IMR-90 (cell line): ENCODE measurements around the gene COL5A1. TPM values are rescaled to one million over a fixed set of nuclear protein-coding genes. Genes with fewer than 3 reads are reported as not detected.

ENCODE experiments used
- ATAC-seq: fragments of 200-7000 bp; cut with Tn5 transposase; 2 replicates; pipeline ENCODE4 v1.9.1; 2020; ENCODE audit warnings: low read depth, mild to moderate bottlenecking, moderate library complexity
- BruUV-seq: library from RNA; stranded (reverse); fragments of 400-500 nt; replicated peaks from 2 replicates; lab custom pipeline; 2021; lab: Mats Ljungman, UMichigan
- CTCF ChIA-PET: fragments of 300-600 bp; formaldehyde crosslinking; extraction: SDS; loops from one replicate; lab custom pipeline; 2021; ENCODE audit warnings: antibody characterized with exemption; lab: Yijun Ruan, JAX
- POLR2A ChIA-PET: fragments of 300-600 bp; sonication (Branson Sonifier 250); formaldehyde crosslinking; loops from one replicate; lab custom pipeline; 2022; ENCODE audit warnings: antibody characterized with exemption; ENCODE audit not compliant: unreplicated experiment; lab: Charles Lee
- DNase-seq: peaks from one replicate; pipeline ENCODE4 v3.0.0; 2013
- H2AFZ ChIP-seq: replicated peaks from 2 replicates; pipeline ENCODE3; 2013; ENCODE audit warnings: low read length, mild to moderate bottlenecking; ENCODE audit not compliant: poor library complexity
- H2AK5ac ChIP-seq: 2 replicates; pipeline ENCODE4 v1.6.1; 2013; ENCODE audit warnings: low read depth, low read length, inconsistent platforms
- H2AK9ac ChIP-seq: replicated peaks from 2 replicates; pipeline ENCODE3; 2013; ENCODE audit warnings: mild to moderate bottlenecking, low read depth, low read length, moderate library complexity; ENCODE audit not compliant: poor library complexity
- H2BK120ac ChIP-seq: 2 replicates; pipeline ENCODE4 v1.6.1; 2013; ENCODE audit warnings: low read depth, low read length, inconsistent platforms
- H2BK15ac ChIP-seq: 3 replicates; pipeline ENCODE4 v1.6.1; 2013; ENCODE audit warnings: low read depth, low read length, inconsistent platforms
- H2BK20ac ChIP-seq: 2 replicates; pipeline ENCODE4 v1.6.1; 2013; ENCODE audit warnings: low read depth, mild to moderate bottlenecking, inconsistent platforms, low read length, moderate library complexity
- H2BK5ac ChIP-seq: 2 replicates; pipeline ENCODE4 v1.6.1; 2013; ENCODE audit warnings: mild to moderate bottlenecking, low read depth, low read length, inconsistent platforms; ENCODE audit not compliant: poor library complexity, severe bottlenecking
- H3K14ac ChIP-seq: replicated peaks from 2 replicates; pipeline ENCODE4 v1.6.1; 2013; ENCODE audit warnings: low read depth, low read length, inconsistent platforms
- H3K18ac ChIP-seq: 2 replicates; pipeline ENCODE4 v1.6.1; 2013; ENCODE audit warnings: low read depth, low read length, control low read depth
- H3K23ac ChIP-seq: 2 replicates; pipeline ENCODE4 v1.6.1; 2013; ENCODE audit warnings: low read depth, low read length, inconsistent platforms
- H3K27ac ChIP-seq: 2 replicates; pipeline ENCODE4 v1.5.1; 2013; ENCODE audit warnings: mild to moderate bottlenecking, control low read depth, low read length; ENCODE audit not compliant: insufficient read depth
- H3K27me3 ChIP-seq: 2 replicates; pipeline ENCODE4 v1.6.1; 2013; ENCODE audit warnings: low read length; ENCODE audit not compliant: control insufficient read depth, insufficient read depth
- H3K36me3 ChIP-seq: 2 replicates; pipeline ENCODE4 v1.6.1; 2013; ENCODE audit warnings: low read length, mixed read lengths; ENCODE audit not compliant: control insufficient read depth, insufficient read depth
- H3K4ac ChIP-seq: 2 replicates; pipeline ENCODE4 v1.6.1; 2013; ENCODE audit warnings: low read depth, low read length, inconsistent platforms
- H3K4me1 ChIP-seq: 2 replicates; pipeline ENCODE4 v1.6.1; 2013; ENCODE audit warnings: low read length, mixed read lengths; ENCODE audit not compliant: control insufficient read depth, insufficient read depth
- H3K4me2 ChIP-seq: 2 replicates; pipeline ENCODE4 v1.6.1; 2013; ENCODE audit warnings: low read depth, mild to moderate bottlenecking, control low read depth, low read length, moderate library complexity
- H3K4me3 ChIP-seq: 2 replicates; pipeline ENCODE4 v1.5.1; 2013; ENCODE audit warnings: low read depth, mild to moderate bottlenecking, control low read depth, low read length, moderate library complexity; ENCODE audit not compliant: insufficient read depth
- H3K56ac ChIP-seq: 2 replicates; pipeline ENCODE4 v1.6.1; 2013; ENCODE audit warnings: low read length, inconsistent platforms; ENCODE audit not compliant: insufficient read depth; ENCODE audit errors: extremely low read depth
- H3K79me1 ChIP-seq, 2 experiments: 2 replicates each; pipeline ENCODE4 v1.6.1; 2013; ENCODE audit warnings: low read length in 2 of 2, inconsistent platforms in 1 of 2, low read depth in 1 of 2
- H3K9ac ChIP-seq: 2 replicates; pipeline ENCODE4 v1.6.1; 2013; ENCODE audit warnings: low read depth, low read length, control low read depth
- H3K9me1 ChIP-seq: 2 replicates; pipeline ENCODE4 v1.6.1; 2013; ENCODE audit warnings: low read length, inconsistent platforms; ENCODE audit not compliant: insufficient read depth
- H3K9me3 ChIP-seq: 2 replicates; pipeline ENCODE4 v1.6.1; 2013; ENCODE audit warnings: low read length; ENCODE audit not compliant: control insufficient read depth, insufficient read depth
- H4K20me1 ChIP-seq: 2 replicates; pipeline ENCODE4 v1.6.1; 2013; ENCODE audit warnings: low read length, inconsistent platforms; ENCODE audit not compliant: insufficient read depth
- H4K5ac ChIP-seq: 2 replicates; pipeline ENCODE4 v1.6.1; 2013; ENCODE audit warnings: mild to moderate bottlenecking, low read depth, low read length, control low read depth
- H4K8ac ChIP-seq, 2 experiments: 2 replicates each; pipeline ENCODE4 v1.6.1; 2013; ENCODE audit warnings: low read depth in 2 of 2, low read length in 2 of 2, control low read depth in 1 of 2, inconsistent platforms in 1 of 2
- H4K91ac ChIP-seq: 2 replicates; pipeline ENCODE4 v1.6.1; 2013; ENCODE audit warnings: low read depth, low read length, inconsistent platforms; ENCODE audit not compliant: insufficient read depth
- CEBPB ChIP-seq: IDR thresholded peaks from 2 replicates; pipeline ENCODE4 v1.6.1; 2012; ENCODE audit warnings: low read depth, low read length, improper control_type of control experiment
- CHD1 ChIP-seq: IDR thresholded peaks from 2 replicates; pipeline ENCODE4 v1.6.1; 2012; ENCODE audit warnings: low read depth, low read length, improper control_type of control experiment
- FOS ChIP-seq: fragments of 150-350 bp; IDR thresholded peaks from 2 replicates; pipeline ENCODE4 v1.6.1; 2016; ENCODE audit warnings: low read depth, low read length
- MAFK ChIP-seq: IDR thresholded peaks from 2 replicates; pipeline ENCODE4 v1.6.1; 2012; ENCODE audit warnings: low read depth, low read length, improper control_type of control experiment
- MAZ ChIP-seq: IDR thresholded peaks from 2 replicates; pipeline ENCODE4 v1.6.1; 2012; ENCODE audit warnings: low read depth, mild to moderate bottlenecking, low read length, improper control_type of control experiment, moderate library complexity, borderline replicate concordance
- MXI1 ChIP-seq: IDR thresholded peaks from 2 replicates; pipeline ENCODE4 v1.6.1; 2012; ENCODE audit warnings: low read depth, mild to moderate bottlenecking, low read length, moderate library complexity, borderline replicate concordance
- NFE2L2 ChIP-seq: fragments of 150-350 bp; IDR thresholded peaks from 2 replicates; pipeline ENCODE4 v1.6.1; 2016; ENCODE audit warnings: low read depth, mild to moderate bottlenecking, low read length
- POLR2A ChIP-seq: IDR thresholded peaks from 2 replicates; pipeline ENCODE4 v1.6.1; 2012; ENCODE audit warnings: mild to moderate bottlenecking, low read depth, low read length
- RAD21 ChIP-seq: IDR thresholded peaks from 2 replicates; pipeline ENCODE4 v1.6.1; 2012; ENCODE audit warnings: low read length, improper control_type of control experiment
- RFX5 ChIP-seq: IDR thresholded peaks from 2 replicates; pipeline ENCODE4 v1.8.0; 2012; ENCODE audit warnings: low read depth, mild to moderate bottlenecking, low read length, moderate library complexity
- SMC3 ChIP-seq: fragments of 150-350 bp; IDR thresholded peaks from 2 replicates; pipeline ENCODE4 v1.6.1; 2016; ENCODE audit warnings: low read depth, mild to moderate bottlenecking, antibody characterized with exemption, low read length, moderate library complexity
- WGBS, 2 experiments: methylation state at CpG; one replicate each; pipeline versions ENCODE4 v1.1.5 to v1.1.7; 2013; ENCODE audit warnings: missing lambda C conversion rate in 2 of 2; ENCODE audit not compliant: insufficient read length in 1 of 2; ENCODE audit errors: extremely low coverage in 2 of 2; 5-methylcytosine and 5-hydroxymethylcytosine counted together
- dilution Hi-C: fragments of 300-500 bp; cut with HindIII; formaldehyde crosslinking; loops from one replicate; pipeline ENCODE4 v1.14.3; 2018; ENCODE audit warnings: low sequenced_read_pairs; ENCODE audit not compliant: unreplicated experiment
- in situ Hi-C: fragments of 300-500 bp; cut with MboI; formaldehyde crosslinking; loops from 3 replicates; pipeline ENCODE4 v1.14.3; 2019; ENCODE audit warnings: low sequenced_read_pairs, inconsistent platforms, mixed read lengths
- intact Hi-C: fragments of 100-400 bp; cut with micrococcal nuclease; formaldehyde crosslinking; loops from 2 replicates; pipeline ENCODE4 v1.10.0; 2022
- polyA plus RNA-seq, 3 experiments: library from polyadenylated mRNA; depleted of rRNA; stranded (reverse); fragments of >200 nt; gene quantifications; 2 replicates each; pipeline ENCODE4 v1.2.3, GENCODE V29; 2012; ENCODE audit warnings: low replicate concordance in 1 of 3
- total RNA-seq: library from RNA; depleted of rRNA; stranded (reverse); fragments of >200 nt; gene quantifications from 2 replicates; pipeline ENCODE4 v1.2.3, GENCODE V29; 2012
- TF ChIP-seq, protein P1 (sequence below): conservative IDR thresholded peaks from 2 replicates; pipeline ENCODE4 v1.5.1; 2012; ENCODE audit warnings: mild to moderate bottlenecking, low read depth, low read length, improper control_type of control experiment
- TF ChIP-seq, protein P2 (sequence below): fragments of 150-350 bp; IDR thresholded peaks from 2 replicates; pipeline ENCODE4 v1.6.1; 2016; ENCODE audit warnings: low read depth, mild to moderate bottlenecking, low read length, moderate library complexity, borderline replicate concordance
- TF ChIP-seq, protein P3 (sequence below): fragments of 150-350 bp; IDR thresholded peaks from 2 replicates; pipeline ENCODE4 v1.6.1; 2017; ENCODE audit warnings: mild to moderate bottlenecking, antibody characterized with exemption, low read length, low read depth

The COL5A1 gene
- total and polyA plus RNA-seq, 2 of the 4 experiments (the other 2 are of a cell fraction) = 19.2 to 173 TPM

DNA sequence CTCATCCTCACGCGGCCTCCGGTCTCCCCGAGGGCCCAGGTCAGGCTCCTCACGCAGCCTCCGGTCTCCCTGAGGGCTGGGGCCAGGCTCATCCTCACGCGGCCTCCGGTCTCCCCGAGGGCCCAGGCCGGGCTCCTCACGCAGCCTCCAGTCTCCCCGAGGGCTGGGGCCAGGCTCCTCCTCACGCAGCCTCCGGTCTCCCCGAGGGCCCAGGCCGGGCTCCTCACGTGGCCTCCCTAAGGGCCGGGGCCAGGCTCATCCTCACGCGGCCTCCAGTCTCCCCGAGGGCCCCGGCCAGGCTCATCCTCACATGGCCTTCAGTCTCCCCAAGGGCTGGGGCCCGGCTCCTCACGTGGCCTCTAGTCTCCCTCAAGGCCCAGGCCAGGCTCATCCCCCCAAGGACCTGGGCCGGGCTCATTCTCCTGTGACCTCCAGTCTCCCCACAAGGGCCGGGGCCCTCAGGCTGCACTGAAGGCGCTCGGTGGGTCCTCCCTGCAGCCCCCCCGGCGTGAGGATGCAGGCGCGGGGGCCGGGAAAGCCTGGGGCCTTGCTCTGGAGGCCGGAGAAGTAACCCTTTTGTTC is 187.8 kb downstream of the COL5A1 start:
- H3K4me2 ChIP-seq = no peak overlapping the region
- no peaks in the 10 kb centered on the region for H3K4me1 ChIP-seq
- intact Hi-C loops = no loop called here
- peaks cover 4 to 30% of the 10 kb centered on the region in 2 experiments; a peak in 2 of 4 replicates for H3K79me1 ChIP-seq
- H2BK120ac ChIP-seq = no peak overlapping the region
- H3K56ac ChIP-seq = no peak overlapping the region
- peaks cover 89% of the 10 kb centered on the region for H3K36me3 ChIP-seq
- H3K27ac ChIP-seq = no peak overlapping the region
- no peak overlapping the region for H3K4ac ChIP-seq
- no peak overlapping the region for H2BK20ac ChIP-seq
- no peak for ATAC-seq
- no peak overlapping the region for H2AK5ac ChIP-seq
- DNase-seq = no peak
- no peak overlapping the region for H2AK9ac ChIP-seq
- H3K9me1 ChIP-seq = peaks cover 5% of the 10 kb centered on the region; the same call in 1 of the 2 replicates
- H3K4me3 ChIP-seq = no peak overlapping the region
- no peak overlapping the region for H2BK5ac ChIP-seq
- H3K9ac ChIP-seq = no peak overlapping the region
- no peaks in the 10 kb centered on the region for H3K9me3 ChIP-seq
- POLR2A ChIA-PET = no interaction called here
- H4K91ac ChIP-seq = no peak overlapping the region
- no peak overlapping the region for H4K8ac ChIP-seq
- no peaks in the 10 kb centered on the region for H3K27me3 ChIP-seq
- TF ChIP-seq POLR2A = no peak
- TF ChIP-seq, protein P1, sequence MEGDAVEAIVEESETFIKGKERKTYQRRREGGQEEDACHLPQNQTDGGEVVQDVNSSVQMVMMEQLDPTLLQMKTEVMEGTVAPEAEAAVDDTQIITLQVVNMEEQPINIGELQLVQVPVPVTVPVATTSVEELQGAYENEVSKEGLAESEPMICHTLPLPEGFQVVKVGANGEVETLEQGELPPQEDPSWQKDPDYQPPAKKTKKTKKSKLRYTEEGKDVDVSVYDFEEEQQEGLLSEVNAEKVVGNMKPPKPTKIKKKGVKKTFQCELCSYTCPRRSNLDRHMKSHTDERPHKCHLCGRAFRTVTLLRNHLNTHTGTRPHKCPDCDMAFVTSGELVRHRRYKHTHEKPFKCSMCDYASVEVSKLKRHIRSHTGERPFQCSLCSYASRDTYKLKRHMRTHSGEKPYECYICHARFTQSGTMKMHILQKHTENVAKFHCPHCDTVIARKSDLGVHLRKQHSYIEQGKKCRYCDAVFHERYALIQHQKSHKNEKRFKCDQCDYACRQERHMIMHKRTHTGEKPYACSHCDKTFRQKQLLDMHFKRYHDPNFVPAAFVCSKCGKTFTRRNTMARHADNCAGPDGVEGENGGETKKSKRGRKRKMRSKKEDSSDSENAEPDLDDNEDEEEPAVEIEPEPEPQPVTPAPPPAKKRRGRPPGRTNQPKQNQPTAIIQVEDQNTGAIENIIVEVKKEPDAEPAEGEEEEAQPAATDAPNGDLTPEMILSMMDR = no peak
- no peak for TF ChIP-seq RAD21
- no peak for TF ChIP-seq FOS
- TF ChIP-seq CEBPB = no peak
- TF ChIP-seq CHD1 = no peak
- TF ChIP-seq NFE2L2 = no peak
- no peak for TF ChIP-seq MXI1
- no peak for TF ChIP-seq MAZ
- TF ChIP-seq, protein P2, sequence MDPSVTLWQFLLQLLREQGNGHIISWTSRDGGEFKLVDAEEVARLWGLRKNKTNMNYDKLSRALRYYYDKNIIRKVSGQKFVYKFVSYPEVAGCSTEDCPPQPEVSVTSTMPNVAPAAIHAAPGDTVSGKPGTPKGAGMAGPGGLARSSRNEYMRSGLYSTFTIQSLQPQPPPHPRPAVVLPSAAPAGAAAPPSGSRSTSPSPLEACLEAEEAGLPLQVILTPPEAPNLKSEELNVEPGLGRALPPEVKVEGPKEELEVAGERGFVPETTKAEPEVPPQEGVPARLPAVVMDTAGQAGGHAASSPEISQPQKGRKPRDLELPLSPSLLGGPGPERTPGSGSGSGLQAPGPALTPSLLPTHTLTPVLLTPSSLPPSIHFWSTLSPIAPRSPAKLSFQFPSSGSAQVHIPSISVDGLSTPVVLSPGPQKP = no peak
- no peak for TF ChIP-seq SMC3
- TF ChIP-seq, protein P3, sequence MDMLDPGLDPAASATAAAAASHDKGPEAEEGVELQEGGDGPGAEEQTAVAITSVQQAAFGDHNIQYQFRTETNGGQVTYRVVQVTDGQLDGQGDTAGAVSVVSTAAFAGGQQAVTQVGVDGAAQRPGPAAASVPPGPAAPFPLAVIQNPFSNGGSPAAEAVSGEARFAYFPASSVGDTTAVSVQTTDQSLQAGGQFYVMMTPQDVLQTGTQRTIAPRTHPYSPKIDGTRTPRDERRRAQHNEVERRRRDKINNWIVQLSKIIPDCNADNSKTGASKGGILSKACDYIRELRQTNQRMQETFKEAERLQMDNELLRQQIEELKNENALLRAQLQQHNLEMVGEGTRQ = no peak
- no peak for TF ChIP-seq MAFK
- TF ChIP-seq RFX5 = no peak
- WGBS, 2 experiments = 81% methylated on average over 14 of the region's 35 CpGs; no CpG with 5 or more reads in 1 of the 2 experiments
- dilution Hi-C loops = no loop called here
- no peak overlapping the region for H2AFZ ChIP-seq
- CTCF ChIA-PET = no interaction called here
- H3K18ac ChIP-seq = no peak overlapping the region
- H4K5ac ChIP-seq = no peak overlapping the region
- no peak overlapping the region for H3K23ac ChIP-seq
- peaks cover 28% of the 10 kb centered on the region for H4K20me1 ChIP-seq
- H3K14ac ChIP-seq = no peak overlapping the region
- H2BK15ac ChIP-seq = no peak overlapping the region
- in situ Hi-C loops = no loop called here
- no TSS peak for BruUV-seq
